PC-3 (cell line): ENCODE measurements around the gene XYLT2. TPM values are rescaled to one million over a fixed set of nuclear protein-coding genes. Genes with fewer than 3 reads are reported as not detected.

ENCODE experiments used
- ATAC-seq: fragments of 200-7000 bp; cut with Tn5 transposase; 2 replicates; pipeline ENCODE4 v1.9.1; 2020; ENCODE audit warnings: mild to moderate bottlenecking, moderate library complexity
- BruUV-seq: library from RNA; stranded (reverse); fragments of 400-500 nt; replicated peaks from 2 replicates; lab custom pipeline; 2021; lab: Mats Ljungman, UMichigan
- CTCF ChIA-PET: fragments of 300-600 bp; sonication (Branson Sonifier 250); formaldehyde crosslinking; loops from one replicate; lab custom pipeline; 2022; ENCODE audit warnings: antibody characterized with exemption; lab: Charles Lee
- POLR2A ChIA-PET: fragments of 300-600 bp; sonication (Branson Sonifier 250); formaldehyde crosslinking; loops from one replicate; lab custom pipeline; 2022; ENCODE audit warnings: antibody characterized with exemption; ENCODE audit not compliant: unreplicated experiment; lab: Charles Lee
- DNase-seq: peaks from one replicate; pipeline ENCODE4 v3.0.0-alpha.2; 2015
- H2AFZ ChIP-seq: fragments of 300-600 bp; sonication (generic); 2 replicates; pipeline ENCODE4 v1.6.0; 2016; ENCODE audit warnings: antibody characterized with exemption, low read length
- H3F3A ChIP-seq: fragments of 300-600 bp; sonication (generic); one replicate; pipeline ENCODE4 v1.6.0; 2017; ENCODE audit warnings: antibody characterized with exemption, low read length, control low read depth, mild to moderate bottlenecking; ENCODE audit not compliant: unreplicated experiment
- H3K27ac ChIP-seq: fragments of 300-600 bp; sonication (generic); 2 replicates; pipeline ENCODE4 v1.5.1; 2016; ENCODE audit warnings: mild to moderate bottlenecking, low read length
- H3K27me3 ChIP-seq: fragments of 300-600 bp; sonication (generic); 2 replicates; pipeline ENCODE4 v1.6.1; 2016; ENCODE audit warnings: low read length, mixed read lengths
- H3K36me3 ChIP-seq: fragments of 300-600 bp; sonication (generic); 2 replicates; pipeline ENCODE4 v1.6.1; 2016; ENCODE audit warnings: low read depth, mixed run types, low read length, mixed read lengths
- H3K4me1 ChIP-seq: fragments of 300-600 bp; sonication (generic); 2 replicates; pipeline ENCODE4 v1.5.1; 2016; ENCODE audit warnings: low read length; ENCODE audit not compliant: insufficient read depth
- H3K4me2 ChIP-seq: fragments of 300-600 bp; sonication (generic); 2 replicates; pipeline ENCODE4 v1.6.0; 2016; ENCODE audit warnings: low read length
- H3K4me3 ChIP-seq: fragments of 300-600 bp; sonication (generic); 2 replicates; pipeline ENCODE4 v1.5.1; 2016; ENCODE audit warnings: mild to moderate bottlenecking, low read length, mixed read lengths
- H3K79me2 ChIP-seq: fragments of 300-600 bp; sonication (generic); 2 replicates; pipeline ENCODE4 v1.6.1; 2017; ENCODE audit warnings: low read length, mixed read lengths
- H3K9ac ChIP-seq: fragments of 300-600 bp; sonication (generic); 2 replicates; pipeline ENCODE4 v1.6.0; 2016; ENCODE audit warnings: mild to moderate bottlenecking, low read length
- H3K9me2 ChIP-seq: fragments of 300-600 bp; sonication (generic); replicated peaks from 2 replicates; pipeline ENCODE4 v1.6.1; 2016; ENCODE audit warnings: mixed run types, low read length, mixed read lengths
- H3K9me3 ChIP-seq: fragments of 300-600 bp; sonication (generic); 2 replicates; pipeline ENCODE4 v1.6.1; 2016; ENCODE audit warnings: low read length, mixed read lengths
- H4K20me1 ChIP-seq: fragments of 300-600 bp; sonication (generic); 2 replicates; pipeline ENCODE4 v1.6.1; 2016; ENCODE audit warnings: low read length, mixed read lengths
- EZH2 ChIP-seq: fragments of 300-600 bp; sonication (generic); IDR thresholded peaks from one replicate; pipeline ENCODE4 v1.6.1; 2017; ENCODE audit warnings: antibody characterized with exemption, mild to moderate bottlenecking, low read length; ENCODE audit not compliant: unreplicated experiment
- EZH2phosphoT487 ChIP-seq: fragments of 300-600 bp; sonication (generic); IDR thresholded peaks from 2 replicates; pipeline ENCODE4 v1.6.1; 2018; ENCODE audit warnings: mild to moderate bottlenecking, antibody characterized with exemption, low read length, borderline replicate concordance
- intact Hi-C: fragments of 100-400 bp; cut with micrococcal nuclease; formaldehyde crosslinking; loops from 2 replicates; pipeline ENCODE4 v1.9.0; 2023
- total RNA-seq: library from RNA; depleted of rRNA; stranded (reverse); fragments of >200 nt; gene quantifications from 2 replicates; pipeline ENCODE4 v1.2.3, GENCODE V29; 2014
- TF ChIP-seq, protein P1 (sequence below): fragments of 300-600 bp; sonication (generic); conservative IDR thresholded peaks from 2 replicates; pipeline ENCODE4 v1.5.1; 2017; ENCODE audit warnings: antibody characterized with exemption, low read depth, mild to moderate bottlenecking, low read length

Gene XYLT2
- total RNA-seq, 1 experiment from 2014 or later: 53.5 TPM

GRCh38 chr17:50328363-50329325, 17.3 kb upstream of the XYLT2 start:
- no peak overlapping the region for H2AFZ ChIP-seq
- intact Hi-C loops: no loop called here
- H3K27me3 ChIP-seq: no peaks in the 10 kb centered on the region
- H3K36me3 ChIP-seq: no peaks in the 10 kb centered on the region
- H4K20me1 ChIP-seq: no peaks in the 10 kb centered on the region
- no TSS peak for BruUV-seq
- ATAC-seq: no peak
- no peak for DNase-seq
- POLR2A ChIA-PET: no interaction called here
- peaks cover 12% of the 10 kb centered on the region for H3K4me1 ChIP-seq
- H3K9me3 ChIP-seq: no peaks in the 10 kb centered on the region
- TF ChIP-seq EZH2phosphoT487 (no peak), EZH2 (no peak)
- TF ChIP-seq, protein P1, sequence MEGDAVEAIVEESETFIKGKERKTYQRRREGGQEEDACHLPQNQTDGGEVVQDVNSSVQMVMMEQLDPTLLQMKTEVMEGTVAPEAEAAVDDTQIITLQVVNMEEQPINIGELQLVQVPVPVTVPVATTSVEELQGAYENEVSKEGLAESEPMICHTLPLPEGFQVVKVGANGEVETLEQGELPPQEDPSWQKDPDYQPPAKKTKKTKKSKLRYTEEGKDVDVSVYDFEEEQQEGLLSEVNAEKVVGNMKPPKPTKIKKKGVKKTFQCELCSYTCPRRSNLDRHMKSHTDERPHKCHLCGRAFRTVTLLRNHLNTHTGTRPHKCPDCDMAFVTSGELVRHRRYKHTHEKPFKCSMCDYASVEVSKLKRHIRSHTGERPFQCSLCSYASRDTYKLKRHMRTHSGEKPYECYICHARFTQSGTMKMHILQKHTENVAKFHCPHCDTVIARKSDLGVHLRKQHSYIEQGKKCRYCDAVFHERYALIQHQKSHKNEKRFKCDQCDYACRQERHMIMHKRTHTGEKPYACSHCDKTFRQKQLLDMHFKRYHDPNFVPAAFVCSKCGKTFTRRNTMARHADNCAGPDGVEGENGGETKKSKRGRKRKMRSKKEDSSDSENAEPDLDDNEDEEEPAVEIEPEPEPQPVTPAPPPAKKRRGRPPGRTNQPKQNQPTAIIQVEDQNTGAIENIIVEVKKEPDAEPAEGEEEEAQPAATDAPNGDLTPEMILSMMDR: no peak
- H3F3A ChIP-seq: no peaks in the 10 kb centered on the region
- H3K9me2 ChIP-seq: no peaks in the 10 kb centered on the region
- H3K4me2 ChIP-seq: no peak overlapping the region
- no peak overlapping the region for H3K4me3 ChIP-seq
- CTCF ChIA-PET: no interaction called here
- H3K27ac ChIP-seq: no peak overlapping the region
- no peak overlapping the region for H3K9ac ChIP-seq
- H3K79me2 ChIP-seq: no peaks in the 10 kb centered on the region

GRCh38 chr17:50329716-50330115, 16.2 kb upstream of the XYLT2 start:
- H3K4me2 ChIP-seq: no peak overlapping the region
- H3K79me2 ChIP-seq: no peaks in the 10 kb centered on the region
- TF ChIP-seq, protein P1: no peak
- TF ChIP-seq EZH2phosphoT487 (no peak), EZH2 (no peak)
- intact Hi-C loops: no loop called here
- H3K27me3 ChIP-seq: no peaks in the 10 kb centered on the region
- no peaks in the 10 kb centered on the region for H3K9me2 ChIP-seq
- H3F3A ChIP-seq: no peaks in the 10 kb centered on the region
- no peaks in the 10 kb centered on the region for H3K9me3 ChIP-seq
- no peak overlapping the region for H2AFZ ChIP-seq
- no peaks in the 10 kb centered on the region for H3K36me3 ChIP-seq
- ChIA-PET CTCF (interaction anchor here (0.5 to 0.7 kb wide), 2 partner anchors 31 to 32 kb away, joined by 4 to 8 read pairs; no protein-coding TSS in a partner anchor), POLR2A (no interaction called here)
- peaks cover 12% of the 10 kb centered on the region for H3K4me1 ChIP-seq
- no peak for DNase-seq
- no peak for ATAC-seq
- no TSS peak for BruUV-seq
- H3K9ac ChIP-seq: no peak overlapping the region
- H3K4me3 ChIP-seq: no peak overlapping the region
- H3K27ac ChIP-seq: no peak overlapping the region
- no peaks in the 10 kb centered on the region for H4K20me1 ChIP-seq
